ENCODE data around the gene CAMTA1. TPM values are rescaled to one million over a fixed set of nuclear protein-coding genes. Genes with fewer than 3 reads are reported as not detected.
"Not testable (repeated sequence)": the region's sequence is repeated elsewhere in the genome, so short reads cannot be mapped to it uniquely, and the experiment has no call there.

CAMTA1 gene
- polyA plus RNA-seq, 2 donors = 61.1 to 75.0 TPM

GRCh38 chr1:7381729-7382128 lies 596.5 kb downstream of the CAMTA1 start:
- H3K27ac ChIP-seq (ENCODE audit: low read depth in 2 of 2, low read length in 1 of 2); H3K27me3 ChIP-seq (ENCODE audit: control insufficient read depth in 1 of 2, insufficient read depth in 2 of 2, low read length in 2 of 2); H3K9me3 ChIP-seq (ENCODE audit: control insufficient read depth in 2 of 2, insufficient read depth in 1 of 2, low read depth in 1 of 2, low read length in 1 of 2); H3K4me3 ChIP-seq (ENCODE audit: low read depth in 1 of 2, low read length in 2 of 2); H3K4me1 ChIP-seq (ENCODE audit: control insufficient read depth in 2 of 2, insufficient read depth in 2 of 2, low read length in 1 of 2); H3K36me3 ChIP-seq (ENCODE audit: control insufficient read depth in 2 of 2, insufficient read depth in 2 of 2, low read length in 1 of 2): not testable (repeated sequence)
- WGBS, 2 donors = 59 to 77% methylated on average over 2 to 3 of the region's 3 CpGs

GRCh38 chr1:7382971-7383370 lies 597.7 kb downstream of the CAMTA1 start:
- Histone ChIP-seq H3K4me3 (ENCODE audit: low read depth in 1 of 2, low read length in 2 of 2) (no peak overlapping the region), H3K4me1 (ENCODE audit: control insufficient read depth in 2 of 2, insufficient read depth in 2 of 2, low read length in 1 of 2) (peaks cover under 1 to 2% of the 10 kb centered on the region in 2 donors), H3K9me3 (ENCODE audit: control insufficient read depth in 2 of 2, insufficient read depth in 1 of 2, low read depth in 1 of 2, low read length in 1 of 2) (peaks cover 0 to 2% of the 10 kb centered on the region in 2 donors), H3K27me3 (ENCODE audit: control insufficient read depth in 1 of 2, insufficient read depth in 2 of 2, low read length in 2 of 2) (peaks cover 0 to 3% of the 10 kb centered on the region in 2 donors), H3K36me3 (ENCODE audit: control insufficient read depth in 2 of 2, insufficient read depth in 2 of 2, low read length in 1 of 2) (no peaks in the 10 kb centered on the region), H3K27ac (ENCODE audit: low read depth in 2 of 2, low read length in 1 of 2) (no peak overlapping the region)
- WGBS, 2 donors = 83 to 86% methylated on average over 6 of the region's 6 CpGs

GRCh38 chr1:7383671-7384520 lies 598.6 kb downstream of the CAMTA1 start:
- Histone ChIP-seq H3K4me1 (ENCODE audit: control insufficient read depth in 2 of 2, insufficient read depth in 2 of 2, low read length in 1 of 2) (peaks cover 2 to 8% of the 10 kb centered on the region in 2 donors), H3K36me3 (ENCODE audit: control insufficient read depth in 2 of 2, insufficient read depth in 2 of 2, low read length in 1 of 2) (no peaks in the 10 kb centered on the region), H3K9me3 (ENCODE audit: control insufficient read depth in 2 of 2, insufficient read depth in 1 of 2, low read depth in 1 of 2, low read length in 1 of 2) (peaks cover 0 to 2% of the 10 kb centered on the region in 2 donors), H3K27me3 (ENCODE audit: control insufficient read depth in 1 of 2, insufficient read depth in 2 of 2, low read length in 2 of 2) (peaks cover 0 to 3% of the 10 kb centered on the region in 2 donors), H3K27ac (ENCODE audit: low read depth in 2 of 2, low read length in 1 of 2) (no peak overlapping the region), H3K4me3 (ENCODE audit: low read depth in 1 of 2, low read length in 2 of 2) (no peak overlapping the region)
- WGBS, 2 donors = 89 to 91% methylated on average over 13 of the region's 13 CpGs

GRCh38 chr1:7384679-7385078 lies 599.4 kb downstream of the CAMTA1 start:
- Histone ChIP-seq H3K36me3 (ENCODE audit: control insufficient read depth in 2 of 2, insufficient read depth in 2 of 2, low read length in 1 of 2) (no peaks in the 10 kb centered on the region), H3K4me3 (ENCODE audit: low read depth in 1 of 2, low read length in 2 of 2) (no peak overlapping the region), H3K4me1 (ENCODE audit: control insufficient read depth in 2 of 2, insufficient read depth in 2 of 2, low read length in 1 of 2) (peaks cover 0 to 8% of the 10 kb centered on the region in 2 donors), H3K9me3 (ENCODE audit: control insufficient read depth in 2 of 2, insufficient read depth in 1 of 2, low read depth in 1 of 2, low read length in 1 of 2) (peaks cover 0 to 2% of the 10 kb centered on the region in 2 donors), H3K27me3 (ENCODE audit: control insufficient read depth in 1 of 2, insufficient read depth in 2 of 2, low read length in 2 of 2) (peaks cover 0 to 3% of the 10 kb centered on the region in 2 donors), H3K27ac (ENCODE audit: low read depth in 2 of 2, low read length in 1 of 2) (no peak overlapping the region)
- 82% methylated on average over 7 of the region's 7 CpGs for WGBS, 2 donors

GRCh38 chr1:7385471-7386225 lies 600.4 kb downstream of the CAMTA1 start:
- H3K27me3 ChIP-seq (ENCODE audit: control insufficient read depth in 1 of 2, insufficient read depth in 2 of 2, low read length in 2 of 2) = peaks cover 0 to 3% of the 10 kb centered on the region in 2 donors
- no peaks in the 10 kb centered on the region for H3K36me3 ChIP-seq (ENCODE audit: control insufficient read depth in 2 of 2, insufficient read depth in 2 of 2, low read length in 1 of 2)
- peaks cover 0 to 8% of the 10 kb centered on the region in 2 donors for H3K4me1 ChIP-seq (ENCODE audit: control insufficient read depth in 2 of 2, insufficient read depth in 2 of 2, low read length in 1 of 2)
- 87 to 89% methylated on average over 19 of the region's 19 CpGs for WGBS, 2 donors
- H3K27ac ChIP-seq (ENCODE audit: low read depth in 2 of 2, low read length in 1 of 2) = no peak overlapping the region
- H3K9me3 ChIP-seq (ENCODE audit: control insufficient read depth in 2 of 2, insufficient read depth in 1 of 2, low read depth in 1 of 2, low read length in 1 of 2) = peaks cover 0 to 2% of the 10 kb centered on the region in 2 donors
- no peak overlapping the region for H3K4me3 ChIP-seq (ENCODE audit: low read depth in 1 of 2, low read length in 2 of 2)

GRCh38 chr1:7386226-7387052 lies 601.2 kb downstream of the CAMTA1 start:
- H3K36me3 ChIP-seq (ENCODE audit: control insufficient read depth in 2 of 2, insufficient read depth in 2 of 2, low read length in 1 of 2) = no peaks in the 10 kb centered on the region
- no peak overlapping the region for H3K27ac ChIP-seq (ENCODE audit: low read depth in 2 of 2, low read length in 1 of 2)
- WGBS, 2 donors = 88 to 90% methylated on average over 20 of the region's 20 CpGs
- H3K4me3 ChIP-seq (ENCODE audit: low read depth in 1 of 2, low read length in 2 of 2) = no peak overlapping the region
- H3K4me1 ChIP-seq (ENCODE audit: control insufficient read depth in 2 of 2, insufficient read depth in 2 of 2, low read length in 1 of 2) = peaks cover 0 to 8% of the 10 kb centered on the region in 2 donors
- H3K9me3 ChIP-seq (ENCODE audit: control insufficient read depth in 2 of 2, insufficient read depth in 1 of 2, low read depth in 1 of 2, low read length in 1 of 2) = peaks cover 0 to 2% of the 10 kb centered on the region in 2 donors
- H3K27me3 ChIP-seq (ENCODE audit: control insufficient read depth in 1 of 2, insufficient read depth in 2 of 2, low read length in 2 of 2) = peaks cover 0 to 3% of the 10 kb centered on the region in 2 donors

GRCh38 chr1:7387053-7387927 lies 602.0 kb downstream of the CAMTA1 start:
- peaks cover 0 to 8% of the 10 kb centered on the region in 2 donors for H3K4me1 ChIP-seq (ENCODE audit: control insufficient read depth in 2 of 2, insufficient read depth in 2 of 2, low read length in 1 of 2)
- H3K36me3 ChIP-seq (ENCODE audit: control insufficient read depth in 2 of 2, insufficient read depth in 2 of 2, low read length in 1 of 2) = no peaks in the 10 kb centered on the region
- H3K27ac ChIP-seq (ENCODE audit: low read depth in 2 of 2, low read length in 1 of 2) = no peak overlapping the region
- H3K9me3 ChIP-seq (ENCODE audit: control insufficient read depth in 2 of 2, insufficient read depth in 1 of 2, low read depth in 1 of 2, low read length in 1 of 2) = no peaks in the 10 kb centered on the region
- no peak overlapping the region for H3K4me3 ChIP-seq (ENCODE audit: low read depth in 1 of 2, low read length in 2 of 2)
- H3K27me3 ChIP-seq (ENCODE audit: control insufficient read depth in 1 of 2, insufficient read depth in 2 of 2, low read length in 2 of 2) = peaks cover 0 to 2% of the 10 kb centered on the region in 2 donors
- 53% methylated on average over 9 of the region's 9 CpGs for WGBS, 2 donors

- H3K36me3 ChIP-seq (ENCODE audit: control insufficient read depth in 2 of 2, insufficient read depth in 2 of 2, low read length in 1 of 2) = no peaks in the 10 kb centered on the region
- no peak overlapping the region for H3K27ac ChIP-seq (ENCODE audit: low read depth in 2 of 2, low read length in 1 of 2)
- H3K4me3 ChIP-seq (ENCODE audit: low read depth in 1 of 2, low read length in 2 of 2) = no peak overlapping the region
- no peaks in the 10 kb centered on the region for H3K27me3 ChIP-seq (ENCODE audit: control insufficient read depth in 1 of 2, insufficient read depth in 2 of 2, low read length in 2 of 2)
- 39 to 49% methylated on average over 11 of the region's 11 CpGs for WGBS, 2 donors
- peaks cover 0 to 8% of the 10 kb centered on the region in 2 donors for H3K4me1 ChIP-seq (ENCODE audit: control insufficient read depth in 2 of 2, insufficient read depth in 2 of 2, low read length in 1 of 2)
- H3K9me3 ChIP-seq (ENCODE audit: control insufficient read depth in 2 of 2, insufficient read depth in 1 of 2, low read depth in 1 of 2, low read length in 1 of 2) = no peaks in the 10 kb centered on the region
Observed at GRCh38 chr1:7388141-7388487, 602.9 kb downstream of the CAMTA1 start.
